ENCODE data around the gene EIF3J.

DNA sequence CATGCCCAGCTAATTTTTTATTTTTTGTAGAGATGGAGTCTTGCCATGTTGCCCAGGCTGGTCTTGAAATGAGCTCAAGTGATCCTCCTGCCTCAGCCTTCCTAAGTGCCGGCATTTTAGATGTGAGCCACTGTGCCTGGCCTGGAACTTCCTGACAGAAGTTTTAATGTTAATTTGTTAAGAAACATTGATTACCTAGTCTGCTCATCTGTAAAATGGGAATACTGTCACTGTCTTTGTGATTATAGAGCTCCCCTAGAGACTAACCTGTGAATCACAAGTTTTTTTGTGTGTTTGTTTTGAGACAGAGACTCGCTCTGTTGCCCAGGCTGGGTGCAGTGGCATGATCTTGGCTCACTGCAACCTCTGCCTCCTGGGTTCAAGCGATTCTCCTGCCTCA lies 4.3 kb upstream of the EIF3J start:
- TF ChIP-seq, protein P1, sequence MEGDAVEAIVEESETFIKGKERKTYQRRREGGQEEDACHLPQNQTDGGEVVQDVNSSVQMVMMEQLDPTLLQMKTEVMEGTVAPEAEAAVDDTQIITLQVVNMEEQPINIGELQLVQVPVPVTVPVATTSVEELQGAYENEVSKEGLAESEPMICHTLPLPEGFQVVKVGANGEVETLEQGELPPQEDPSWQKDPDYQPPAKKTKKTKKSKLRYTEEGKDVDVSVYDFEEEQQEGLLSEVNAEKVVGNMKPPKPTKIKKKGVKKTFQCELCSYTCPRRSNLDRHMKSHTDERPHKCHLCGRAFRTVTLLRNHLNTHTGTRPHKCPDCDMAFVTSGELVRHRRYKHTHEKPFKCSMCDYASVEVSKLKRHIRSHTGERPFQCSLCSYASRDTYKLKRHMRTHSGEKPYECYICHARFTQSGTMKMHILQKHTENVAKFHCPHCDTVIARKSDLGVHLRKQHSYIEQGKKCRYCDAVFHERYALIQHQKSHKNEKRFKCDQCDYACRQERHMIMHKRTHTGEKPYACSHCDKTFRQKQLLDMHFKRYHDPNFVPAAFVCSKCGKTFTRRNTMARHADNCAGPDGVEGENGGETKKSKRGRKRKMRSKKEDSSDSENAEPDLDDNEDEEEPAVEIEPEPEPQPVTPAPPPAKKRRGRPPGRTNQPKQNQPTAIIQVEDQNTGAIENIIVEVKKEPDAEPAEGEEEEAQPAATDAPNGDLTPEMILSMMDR (IDR thresholded peaks at IDR 0.05) = no peak
- no peak for TF ChIP-seq EZH2 (IDR thresholded peaks at IDR 0.05)
